ENCODE measurements around the gene ETF1.

Gene ETF1

DNA sequence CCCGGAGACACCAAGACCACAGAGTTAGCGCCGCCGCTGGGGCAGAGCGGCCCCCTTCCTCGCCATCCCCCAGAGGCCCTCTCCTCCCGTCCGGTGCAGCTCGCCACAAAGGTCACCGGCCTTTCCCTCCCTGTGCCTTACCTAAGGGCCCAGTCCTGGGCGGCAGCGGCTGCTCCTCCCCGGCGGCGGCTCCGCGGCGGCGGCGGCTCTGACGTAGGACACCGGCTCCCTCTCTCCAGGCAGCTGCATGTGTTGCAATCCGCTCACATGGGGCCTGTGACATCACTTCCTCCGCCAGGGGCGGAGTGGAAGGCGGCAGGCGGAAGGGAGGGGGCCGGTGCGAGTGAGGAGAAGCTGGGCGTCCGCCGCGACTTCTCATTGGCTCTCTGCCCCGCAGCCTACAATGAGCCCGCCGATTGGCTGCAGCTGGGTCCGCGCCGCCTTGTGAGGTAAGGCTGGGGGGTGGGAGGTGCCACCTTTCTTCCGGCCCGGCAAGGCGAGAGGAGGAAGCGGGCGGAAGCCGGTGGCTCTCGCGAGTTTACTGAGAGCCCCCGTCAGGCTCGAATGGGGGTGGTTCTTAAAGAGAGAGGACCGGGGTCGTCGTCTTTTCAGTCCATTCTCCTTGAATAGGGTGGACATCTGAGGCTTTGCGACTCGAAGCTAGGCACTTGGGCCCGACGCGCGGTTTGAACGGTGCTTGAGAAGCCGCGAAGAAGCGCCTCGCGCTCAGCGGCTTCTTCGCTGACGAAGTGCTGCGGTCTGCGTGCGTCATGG, at the start of gene ETF1:
Gene ETF1 (minus strand): TSS at position 281 of the 774 bp plus-strand sequence. CDS start 318 bp downstream, outside the sequence.
- peak within 1 kb of the TSS; percentile 100 for H3K27ac ChIP-seq (ENCODE audit: low read depth, low read length)

GRCh38 chr5:138588013-138588788, 45.2 kb upstream of the ETF1 start:
- Histone ChIP-seq H3K9ac (ENCODE audit: low read length) (no peak overlapping the region), H3K27ac (ENCODE audit: low read depth, low read length) (no peak overlapping the region), H3K4me1 (ENCODE audit: control insufficient read depth, insufficient read depth, low read length) (no peaks in the 10 kb centered on the region), H3K9me3 (ENCODE audit: control insufficient read depth, insufficient read depth, low read depth, low read length) (no peaks in the 10 kb centered on the region), H3K4me3 (ENCODE audit: low read depth, low read length) (no peak overlapping the region), H3K36me3 (ENCODE audit: control insufficient read depth, insufficient read depth, low read length) (no peaks in the 10 kb centered on the region), H3K27me3 (ENCODE audit: control insufficient read depth, insufficient read depth, low read length) (no peaks in the 10 kb centered on the region)

More for the DNA sequence above, at the start of gene ETF1:
- no peaks in the 10 kb centered on the region for H3K9me3 ChIP-seq (ENCODE audit: control insufficient read depth, insufficient read depth, low read depth, low read length)
- H3K9ac ChIP-seq (ENCODE audit: low read length): peak within 1 kb of the TSS; percentile 98
- peaks cover 16% of the 10 kb centered on the region; the same call in 1 of the 2 replicates for H3K4me1 ChIP-seq (ENCODE audit: control insufficient read depth, insufficient read depth, low read length)
- H3K36me3 ChIP-seq (ENCODE audit: control insufficient read depth, insufficient read depth, low read length): peaks cover 39% of the 10 kb centered on the region
- H3K27me3 ChIP-seq (ENCODE audit: control insufficient read depth, insufficient read depth, low read length): no peaks in the 10 kb centered on the region
- H3K4me3 ChIP-seq (ENCODE audit: low read depth, low read length): peak within 1 kb of the TSS; percentile 97

GRCh38 chr5:138585157-138585556, 42.1 kb upstream of the ETF1 start:
- Histone ChIP-seq H3K9ac (ENCODE audit: low read length) (no peak overlapping the region), H3K4me1 (ENCODE audit: control insufficient read depth, insufficient read depth, low read length) (no peaks in the 10 kb centered on the region), H3K27ac (ENCODE audit: low read depth, low read length) (no peak overlapping the region), H3K4me3 (ENCODE audit: low read depth, low read length) (no peak overlapping the region), H3K9me3 (ENCODE audit: control insufficient read depth, insufficient read depth, low read depth, low read length) (no peaks in the 10 kb centered on the region), H3K27me3 (ENCODE audit: control insufficient read depth, insufficient read depth, low read length) (no peaks in the 10 kb centered on the region), H3K36me3 (ENCODE audit: control insufficient read depth, insufficient read depth, low read length) (no peaks in the 10 kb centered on the region)

DNA sequence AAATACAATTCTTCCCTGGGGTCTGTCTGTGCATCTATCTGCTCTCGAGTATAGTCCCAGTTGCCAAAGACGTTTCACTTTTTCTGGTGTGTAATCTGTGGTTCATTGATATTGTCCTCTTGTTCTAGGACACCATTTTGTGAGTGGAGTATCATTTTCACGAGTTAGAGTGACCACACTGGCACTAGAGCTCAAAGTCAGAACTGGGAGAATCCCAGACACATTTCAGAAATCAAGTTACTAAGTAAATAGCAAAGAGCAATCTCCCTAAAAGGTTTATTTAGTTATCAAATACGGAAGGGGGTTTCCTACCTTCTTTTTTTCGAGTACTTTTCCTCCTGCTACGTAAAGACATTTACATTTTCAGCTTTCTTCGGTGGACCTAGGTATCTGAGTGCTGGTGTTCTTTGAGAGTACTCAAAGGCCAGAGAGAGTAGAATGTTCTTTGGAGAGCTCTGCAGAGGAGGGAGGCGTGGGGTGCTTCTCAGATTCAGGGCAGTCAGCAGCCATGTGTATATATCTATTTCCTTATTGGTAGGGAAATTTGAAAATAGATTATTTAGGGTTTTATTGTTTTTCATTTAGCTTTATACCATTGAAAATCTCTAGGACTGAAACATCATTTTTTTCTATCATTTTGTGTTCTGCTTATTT, 41.1 kb upstream of the ETF1 start:
- H3K9ac ChIP-seq (ENCODE audit: low read length): no peak overlapping the region
- no peak overlapping the region for H3K27ac ChIP-seq (ENCODE audit: low read depth, low read length)
- no peak overlapping the region for H3K4me3 ChIP-seq (ENCODE audit: low read depth, low read length)
- H3K9me3 ChIP-seq (ENCODE audit: control insufficient read depth, insufficient read depth, low read depth, low read length): no peaks in the 10 kb centered on the region
- no peaks in the 10 kb centered on the region for H3K4me1 ChIP-seq (ENCODE audit: control insufficient read depth, insufficient read depth, low read length)
- no peaks in the 10 kb centered on the region for H3K27me3 ChIP-seq (ENCODE audit: control insufficient read depth, insufficient read depth, low read length)
- no peaks in the 10 kb centered on the region for H3K36me3 ChIP-seq (ENCODE audit: control insufficient read depth, insufficient read depth, low read length)

DNA sequence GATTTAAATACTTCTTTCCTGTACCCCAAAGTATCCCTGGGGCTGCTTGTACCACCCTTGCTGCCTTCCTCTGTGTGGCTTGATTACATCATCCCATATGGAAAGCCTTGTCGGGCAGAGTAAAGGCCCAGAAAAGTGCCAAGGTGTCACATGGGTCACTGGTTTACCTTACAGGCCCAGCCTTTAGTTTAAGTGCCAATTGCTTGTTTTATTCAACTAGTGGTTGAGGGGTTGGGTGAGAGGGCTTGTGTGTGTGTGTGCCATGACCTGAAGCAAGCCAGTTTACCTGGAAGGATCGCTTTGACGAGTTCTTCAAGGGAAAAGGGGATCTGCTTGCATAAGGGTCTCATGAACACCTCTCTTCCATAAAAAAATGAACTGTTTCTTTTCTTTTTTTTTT, 39.9 kb upstream of the ETF1 start:
- Histone ChIP-seq H3K9me3 (ENCODE audit: control insufficient read depth, insufficient read depth, low read depth, low read length) (no peaks in the 10 kb centered on the region), H3K4me1 (ENCODE audit: control insufficient read depth, insufficient read depth, low read length) (no peaks in the 10 kb centered on the region), H3K4me3 (ENCODE audit: low read depth, low read length) (no peak overlapping the region), H3K36me3 (ENCODE audit: control insufficient read depth, insufficient read depth, low read length) (no peaks in the 10 kb centered on the region), H3K27ac (ENCODE audit: low read depth, low read length) (no peak overlapping the region), H3K27me3 (ENCODE audit: control insufficient read depth, insufficient read depth, low read length) (no peaks in the 10 kb centered on the region), H3K9ac (ENCODE audit: low read length) (no peak overlapping the region)

DNA sequence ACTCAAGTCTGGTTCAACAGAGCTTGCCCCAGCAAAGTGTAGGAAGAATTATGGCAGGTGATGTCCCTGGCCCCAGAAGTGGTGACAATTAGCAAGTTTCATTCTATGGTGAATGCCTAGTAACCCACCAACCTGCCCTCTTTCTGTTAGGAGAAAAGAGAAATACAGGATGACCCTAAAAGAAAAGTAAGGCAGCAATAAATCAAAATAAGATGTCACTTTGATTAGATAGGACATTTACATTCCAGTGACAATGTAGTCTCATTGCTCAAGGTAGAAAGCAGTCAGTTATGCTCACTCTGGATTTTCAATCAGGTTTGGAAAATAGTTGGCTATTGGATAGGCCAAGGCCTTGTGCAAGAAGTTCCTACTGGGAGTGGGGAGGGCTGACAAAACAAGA, 37.7 kb upstream of the ETF1 start:
- Histone ChIP-seq H3K9ac (ENCODE audit: low read length) (no peak overlapping the region), H3K4me1 (ENCODE audit: control insufficient read depth, insufficient read depth, low read length) (peaks cover 2% of the 10 kb centered on the region; the same call in 1 of the 2 replicates), H3K9me3 (ENCODE audit: control insufficient read depth, insufficient read depth, low read depth, low read length) (no peaks in the 10 kb centered on the region), H3K4me3 (ENCODE audit: low read depth, low read length) (no peak overlapping the region), H3K27me3 (ENCODE audit: control insufficient read depth, insufficient read depth, low read length) (no peaks in the 10 kb centered on the region), H3K27ac (ENCODE audit: low read depth, low read length) (no peak overlapping the region), H3K36me3 (ENCODE audit: control insufficient read depth, insufficient read depth, low read length) (no peaks in the 10 kb centered on the region)

- H3K36me3 ChIP-seq (ENCODE audit: control insufficient read depth, insufficient read depth, low read length): peaks cover under 1% of the 10 kb centered on the region; the same call in 1 of the 2 replicates
- H3K4me3 ChIP-seq (ENCODE audit: low read depth, low read length): no peak overlapping the region
- peaks cover 2% of the 10 kb centered on the region; the same call in 1 of the 2 replicates for H3K4me1 ChIP-seq (ENCODE audit: control insufficient read depth, insufficient read depth, low read length)
- no peaks in the 10 kb centered on the region for H3K9me3 ChIP-seq (ENCODE audit: control insufficient read depth, insufficient read depth, low read depth, low read length)
- H3K27ac ChIP-seq (ENCODE audit: low read depth, low read length): no peak overlapping the region
- no peaks in the 10 kb centered on the region for H3K27me3 ChIP-seq (ENCODE audit: control insufficient read depth, insufficient read depth, low read length)
- H3K9ac ChIP-seq (ENCODE audit: low read length): no peak overlapping the region
Measured at GRCh38 chr5:138580001-138580400, 37.0 kb upstream of the ETF1 start.

- H3K27ac ChIP-seq (ENCODE audit: low read depth, low read length): no peak overlapping the region
- H3K9me3 ChIP-seq (ENCODE audit: control insufficient read depth, insufficient read depth, low read depth, low read length): no peaks in the 10 kb centered on the region
Measured at GRCh38 chr5:138579517-138579863, 36.5 kb upstream of the ETF1 start.

GRCh38 chr5:138577452-138577851, 34.4 kb upstream of the ETF1 start:
- peaks cover 7% of the 10 kb centered on the region for H3K4me1 ChIP-seq (ENCODE audit: control insufficient read depth, insufficient read depth, low read length)
- no peaks in the 10 kb centered on the region for H3K27me3 ChIP-seq (ENCODE audit: control insufficient read depth, insufficient read depth, low read length)
- no peaks in the 10 kb centered on the region for H3K9me3 ChIP-seq (ENCODE audit: control insufficient read depth, insufficient read depth, low read depth, low read length)
- H3K27ac ChIP-seq (ENCODE audit: low read depth, low read length): no peak overlapping the region
- H3K36me3 ChIP-seq (ENCODE audit: control insufficient read depth, insufficient read depth, low read length): peaks cover 24% of the 10 kb centered on the region
- no peak overlapping the region for H3K4me3 ChIP-seq (ENCODE audit: low read depth, low read length)
- no peak overlapping the region for H3K9ac ChIP-seq (ENCODE audit: low read length)

More at GRCh38 chr5:138579517-138579863, 36.5 kb upstream of the ETF1 start:
- Histone ChIP-seq H3K36me3 (ENCODE audit: control insufficient read depth, insufficient read depth, low read length) (peaks cover 6% of the 10 kb centered on the region), H3K9ac (ENCODE audit: low read length) (no peak overlapping the region), H3K4me1 (ENCODE audit: control insufficient read depth, insufficient read depth, low read length) (peaks cover 2% of the 10 kb centered on the region; the same call in 1 of the 2 replicates), H3K27me3 (ENCODE audit: control insufficient read depth, insufficient read depth, low read length) (no peaks in the 10 kb centered on the region), H3K4me3 (ENCODE audit: low read depth, low read length) (no peak overlapping the region)

DNA sequence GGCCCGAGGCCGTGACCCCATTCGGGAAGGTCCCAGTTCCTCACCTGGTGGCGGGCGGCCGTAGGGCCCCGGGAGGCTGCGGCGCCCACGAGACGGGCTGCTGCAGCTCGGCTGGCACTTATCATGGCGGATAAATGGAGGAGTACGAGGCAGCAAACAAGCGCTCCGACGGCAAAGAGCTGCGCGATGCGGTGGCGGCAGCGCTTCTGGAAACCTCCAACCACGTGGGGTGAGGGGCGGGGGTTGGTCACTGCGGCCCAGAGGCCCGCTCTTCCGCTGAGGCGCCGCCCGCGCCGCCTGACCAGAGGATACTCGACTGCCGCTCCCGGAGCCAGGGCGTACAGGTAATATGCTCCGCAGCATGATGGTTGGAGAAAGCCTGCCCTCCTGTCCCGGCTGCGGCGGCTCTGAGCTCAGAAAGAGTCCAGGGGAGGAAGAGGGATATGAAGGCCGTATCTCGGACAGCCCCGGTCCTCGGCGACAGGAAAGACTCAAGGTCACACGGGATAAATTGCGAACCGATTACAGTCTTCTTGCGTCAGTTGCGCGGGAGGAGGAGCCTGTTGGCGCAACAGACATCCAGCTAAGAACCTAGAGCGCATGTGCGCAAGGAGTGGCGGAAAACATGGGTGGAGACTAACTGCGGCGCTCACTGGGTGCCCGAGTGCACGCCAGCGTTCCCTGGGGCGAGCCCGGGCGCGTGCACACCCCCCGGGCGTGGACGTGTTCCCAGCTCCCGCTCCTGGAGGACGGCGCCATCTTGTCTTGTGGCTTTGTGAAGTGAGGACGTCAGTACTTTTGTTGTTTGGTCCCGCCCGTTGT, 32.4 kb upstream of the ETF1 start, which contains the start of gene HSPA9:
Gene HSPA9 (minus strand): TSS at position 208 of the 822 bp plus-strand sequence. CDS start 83 bp downstream, at position 125.
- peaks cover 45% of the 10 kb centered on the region for H3K36me3 ChIP-seq (ENCODE audit: control insufficient read depth, insufficient read depth, low read length)
- peak within 1 kb of the TSS; percentile 100 for H3K27ac ChIP-seq (ENCODE audit: low read depth, low read length)
- peak within 1 kb of the TSS; percentile 99 for H3K9ac ChIP-seq (ENCODE audit: low read length)
- peaks cover 7% of the 10 kb centered on the region for H3K4me1 ChIP-seq (ENCODE audit: control insufficient read depth, insufficient read depth, low read length)
- no peaks in the 10 kb centered on the region for H3K27me3 ChIP-seq (ENCODE audit: control insufficient read depth, insufficient read depth, low read length)
- H3K9me3 ChIP-seq (ENCODE audit: control insufficient read depth, insufficient read depth, low read depth, low read length): no peaks in the 10 kb centered on the region
- peak within 1 kb of the TSS; percentile 100 for H3K4me3 ChIP-seq (ENCODE audit: low read depth, low read length)
